HepG2 (cell line): Measurements from ENCODE around the gene DHX8. TPM values are rescaled to one million over a fixed set of nuclear protein-coding genes. Genes with fewer than 3 reads are reported as not detected.

Source experiments
- BCLAF1 ChIP-seq: fragments of 450-650 bp; IDR thresholded peaks from 2 replicates; pipeline ENCODE4 v1.6.1; 2017; ENCODE audit warnings: mild to moderate bottlenecking
- CENPX ChIP-seq: sonication (generic); formaldehyde crosslinking; IDR thresholded peaks from 2 replicates; pipeline ENCODE4 v1.9.0; 2021; ENCODE audit warnings: mild to moderate bottlenecking, missing genetic modification reagents, moderate library complexity
- DR1 ChIP-seq: sonication (generic); formaldehyde crosslinking; IDR thresholded peaks from 2 replicates; pipeline ENCODE4 v1.8.0; 2021; ENCODE audit warnings: mild to moderate bottlenecking, missing genetic modification reagents, inconsistent platforms
- FLYWCH1 ChIP-seq: sonication (generic); formaldehyde crosslinking; IDR thresholded peaks from 2 replicates; pipeline ENCODE4 v1.8.1; 2023; ENCODE audit warnings: mild to moderate bottlenecking, missing genetic modification reagents
- GLI4 ChIP-seq: sonication (generic); formaldehyde crosslinking; IDR thresholded peaks from 2 replicates; pipeline ENCODE4 v1.5.1; 2020; ENCODE audit warnings: missing genetic modification reagents, mild to moderate bottlenecking, moderate library complexity, borderline replicate concordance
- GZF1 ChIP-seq: sonication (generic); formaldehyde crosslinking; IDR thresholded peaks from 2 replicates; pipeline ENCODE4 v1.5.1; 2020; ENCODE audit warnings: mild to moderate bottlenecking, missing genetic modification reagents
- HNRNPH1 ChIP-seq: fragments of 200-400 bp; formaldehyde crosslinking; optimal IDR thresholded peaks from 2 replicates; pipeline ENCODE3; 2017; ENCODE audit warnings: mild to moderate bottlenecking, low read depth, low read length
- JDP2 ChIP-seq: sonication (generic); formaldehyde crosslinking; IDR thresholded peaks from 2 replicates; pipeline ENCODE4 v1.8.1; 2022; ENCODE audit warnings: missing genetic modification reagents, borderline replicate concordance
- KDM3A ChIP-seq: IDR thresholded peaks from 2 replicates; pipeline ENCODE4 v1.6.1; 2018; ENCODE audit warnings: low read depth, missing compliant biosample characterization
- KMT2B ChIP-seq: IDR thresholded peaks from 2 replicates; pipeline ENCODE4 v1.6.1; 2016; ENCODE audit warnings: missing genetic modification reagents, missing compliant biosample characterization
- PAXIP1 ChIP-seq: sonication (generic); formaldehyde crosslinking; conservative IDR thresholded peaks from 2 replicates; pipeline ENCODE4 v1.4.0; 2020; ENCODE audit warnings: mild to moderate bottlenecking, missing genetic modification reagents, moderate library complexity
- SRF ChIP-seq: IDR thresholded peaks from 2 replicates; pipeline ENCODE4 v1.6.1; 2011; ENCODE audit warnings: mild to moderate bottlenecking, low read depth, low read length, moderate library complexity
- ZBTB43 ChIP-seq: sonication (generic); formaldehyde crosslinking; conservative IDR thresholded peaks from 2 replicates; pipeline ENCODE4 v1.4.0; 2020; ENCODE audit warnings: missing genetic modification reagents
- ZFP41 ChIP-seq: sonication (generic); formaldehyde crosslinking; IDR thresholded peaks from 2 replicates; pipeline ENCODE4 v1.4.0; 2020; ENCODE audit warnings: mild to moderate bottlenecking, missing genetic modification reagents, borderline replicate concordance
- ZNF441 ChIP-seq: sonication (generic); formaldehyde crosslinking; IDR thresholded peaks from 2 replicates; pipeline ENCODE4 v1.7.0; 2021; ENCODE audit warnings: missing genetic modification reagents, borderline replicate concordance
- ZNF660 ChIP-seq: sonication (generic); formaldehyde crosslinking; IDR thresholded peaks from 2 replicates; pipeline ENCODE4 v1.5.1; 2020; ENCODE audit warnings: mild to moderate bottlenecking, low read depth, missing genetic modification reagents, borderline replicate concordance
- polyA plus RNA-seq, 8 experiments: library from polyadenylated mRNA; depleted of rRNA in 3 of 8; stranded (reverse) in 7 of 8; unstranded in 1 of 8; fragments of >200 nt; fragmentation: Illumina TruSeq in 4 of 8; extraction: Trizol in 4 of 8; gene quantifications; 2 replicates each; pipeline versions ENCODE4 v1.2.1 to v1.2.3, GENCODE V29; 2011 to 2016; ENCODE audit warnings: low read depth in 4 of 8, missing spikeins in 1 of 8, mixed read lengths in 1 of 8; ENCODE audit not compliant: insufficient read depth in 1 of 8
- total RNA-seq, 5 experiments: library from RNA; depleted of rRNA; stranded (reverse); fragments of >200 nt; fragmentation: Illumina TruSeq; extraction: Trizol; gene quantifications; 2 replicates each; pipeline ENCODE4 v1.2.3, GENCODE V29; 2016; ENCODE audit warnings: low read depth in 1 of 5
- TF ChIP-seq, protein P1 (sequence below): sonication (generic); formaldehyde crosslinking; IDR thresholded peaks from 2 replicates; pipeline ENCODE4 v1.5.0; 2020; ENCODE audit warnings: mild to moderate bottlenecking, missing genetic modification reagents, borderline replicate concordance

The DHX8 gene
- total and polyA plus RNA-seq, 2 of the 13 experiments (the other 11 are each of a cell fraction or from before 2014, with no cell fraction given): 24.8 to 48.9 TPM

- TF ChIP-seq HNRNPH1 (no peak), DR1 (0 out of 2 replicates have a peak, but pooled peaks have one; percentile 42), ZFP41 (no peak), GLI4 (CRISPR knock-in tag) (no peak), ZNF660 (CRISPR knock-in tag) (no peak), KMT2B (peak; percentile 59; the same call in 1 of the 2 replicates), KDM3A (CRISPR knock-in tag) (peak; percentile 90; the same call in 1 of the 2 replicates), ZNF441 (CRISPR knock-in tag) (peak; percentile 60; the same call in 1 of the 2 replicates), GZF1 (no peak), BCLAF1 (no peak), SRF (no peak), PAXIP1 (CRISPR knock-in tag) (peak; percentile 98), FLYWCH1 (CRISPR knock-in tag) (no peak), JDP2 (CRISPR knock-in tag) (no peak), CENPX (CRISPR knock-in tag) (no peak), ZBTB43 (CRISPR knock-in tag) (peak; percentile 85)
- TF ChIP-seq, protein P1, sequence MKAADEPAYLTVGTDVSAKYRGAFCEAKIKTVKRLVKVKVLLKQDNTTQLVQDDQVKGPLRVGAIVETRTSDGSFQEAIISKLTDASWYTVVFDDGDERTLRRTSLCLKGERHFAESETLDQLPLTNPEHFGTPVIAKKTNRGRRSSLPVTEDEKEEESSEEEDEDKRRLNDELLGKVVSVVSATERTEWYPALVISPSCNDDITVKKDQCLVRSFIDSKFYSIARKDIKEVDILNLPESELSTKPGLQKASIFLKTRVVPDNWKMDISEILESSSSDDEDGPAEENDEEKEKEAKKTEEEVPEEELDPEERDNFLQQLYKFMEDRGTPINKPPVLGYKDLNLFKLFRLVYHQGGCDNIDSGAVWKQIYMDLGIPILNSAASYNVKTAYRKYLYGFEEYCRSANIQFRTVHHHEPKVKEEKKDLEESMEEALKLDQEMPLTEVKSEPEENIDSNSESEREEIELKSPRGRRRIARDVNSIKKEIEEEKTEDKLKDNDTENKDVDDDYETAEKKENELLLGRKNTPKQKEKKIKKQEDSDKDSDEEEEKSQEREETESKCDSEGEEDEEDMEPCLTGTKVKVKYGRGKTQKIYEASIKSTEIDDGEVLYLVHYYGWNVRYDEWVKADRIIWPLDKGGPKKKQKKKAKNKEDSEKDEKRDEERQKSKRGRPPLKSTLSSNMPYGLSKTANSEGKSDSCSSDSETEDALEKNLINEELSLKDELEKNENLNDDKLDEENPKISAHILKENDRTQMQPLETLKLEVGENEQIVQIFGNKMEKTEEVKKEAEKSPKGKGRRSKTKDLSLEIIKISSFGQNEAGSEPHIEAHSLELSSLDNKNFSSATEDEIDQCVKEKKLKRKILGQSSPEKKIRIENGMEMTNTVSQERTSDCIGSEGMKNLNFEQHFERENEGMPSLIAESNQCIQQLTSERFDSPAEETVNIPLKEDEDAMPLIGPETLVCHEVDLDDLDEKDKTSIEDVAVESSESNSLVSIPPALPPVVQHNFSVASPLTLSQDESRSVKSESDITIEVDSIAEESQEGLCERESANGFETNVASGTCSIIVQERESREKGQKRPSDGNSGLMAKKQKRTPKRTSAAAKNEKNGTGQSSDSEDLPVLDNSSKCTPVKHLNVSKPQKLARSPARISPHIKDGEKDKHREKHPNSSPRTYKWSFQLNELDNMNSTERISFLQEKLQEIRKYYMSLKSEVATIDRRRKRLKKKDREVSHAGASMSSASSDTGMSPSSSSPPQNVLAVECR: peak; percentile 60; the same call in 1 of the 2 replicates
Measured at GRCh38 chr17:43449470-43450248, 34.1 kb upstream of the DHX8 start (continued).
